HL-60 (cell line): ENCODE measurements around the gene SLC25A48.

Experiments used
- DNase-seq, 2 experiments: peaks; one replicate each; pipeline ENCODE4 v3.0.0-alpha.2; 2010 to 2020; ENCODE audit warnings: low read depth in 1 of 2, low spot score in 1 of 2
- H3K27ac ChIP-seq: fragments of 250-450 bp; sonication (Bioruptor Pico); replicated peaks from 2 replicates; pipeline ENCODE4 v1.5.1; 2020; ENCODE audit warnings: mild to moderate bottlenecking, moderate library complexity
- H3K27me3 ChIP-seq: fragments of 250-450 bp; sonication (Bioruptor Pico); 2 replicates; pipeline ENCODE4 v1.5.1; 2021; ENCODE audit warnings: mild to moderate bottlenecking, moderate library complexity; ENCODE audit not compliant: insufficient read depth, poor library complexity, severe bottlenecking
- H3K4me3 ChIP-seq: replicated peaks from 2 replicates; pipeline ENCODE4 v1.5.1; 2011; ENCODE audit warnings: mild to moderate bottlenecking, control low read depth, low read length; ENCODE audit not compliant: insufficient read depth
- CTCF ChIP-seq: IDR thresholded peaks from one replicate; pipeline ENCODE4 v1.5.1; 2011; ENCODE audit warnings: low read length, control low read depth, inconsistent platforms; ENCODE audit not compliant: insufficient read depth
- GABPA ChIP-seq: IDR thresholded peaks from 2 replicates; pipeline ENCODE4 v1.6.1; 2012; ENCODE audit warnings: low read depth
- POLR2AphosphoS5 ChIP-seq: IDR thresholded peaks from 2 replicates; pipeline ENCODE4 v1.6.1; 2012; ENCODE audit warnings: low read depth
- REST ChIP-seq: IDR thresholded peaks from 2 replicates; pipeline ENCODE4 v1.6.1; 2012; ENCODE audit warnings: low read depth; ENCODE audit not compliant: insufficient replicate concordance
- SPI1 ChIP-seq: IDR thresholded peaks from 2 replicates; pipeline ENCODE4 v1.6.1; 2012; ENCODE audit warnings: low read depth, mild to moderate bottlenecking, borderline replicate concordance

The SLC25A48 gene

GRCh38 chr5:135894789-135895188 is 60.3 kb downstream of the SLC25A48 start:
- no peak overlapping the region for H3K27ac ChIP-seq
- DNase-seq: no peak
- H3K4me3 ChIP-seq: no peak overlapping the region
- no peaks in the 10 kb centered on the region for H3K27me3 ChIP-seq
- TF ChIP-seq POLR2AphosphoS5 (no peak), CTCF (no peak)

GRCh38 chr5:135895474-135896006 is 61.1 kb downstream of the SLC25A48 start, which contains the start of gene IL9:
IL9 (minus strand) TSS chr5:135895841; CDS start chr5:135895816, 25 bp downstream.
- no peak within 1 kb of the TSS for H3K4me3 ChIP-seq
- no peak for DNase-seq
- H3K27me3 ChIP-seq: no peaks in the 10 kb centered on the region
- TF ChIP-seq GABPA: no peak
- no peak for TF ChIP-seq SPI1
- no peak for TF ChIP-seq REST
- no peak for TF ChIP-seq CTCF
- TF ChIP-seq POLR2AphosphoS5: no peak
- no peak within 1 kb of the TSS for H3K27ac ChIP-seq

GRCh38 chr5:135898651-135899050 is 64.2 kb downstream of the SLC25A48 start:
- no peak for DNase-seq
- H3K4me3 ChIP-seq: no peak overlapping the region
- no peaks in the 10 kb centered on the region for H3K27me3 ChIP-seq
- no peak overlapping the region for H3K27ac ChIP-seq
- TF ChIP-seq REST (no peak), POLR2AphosphoS5 (no peak), SPI1 (no peak), GABPA (no peak), CTCF (no peak)

GRCh38 chr5:135900276-135900675 is 65.8 kb downstream of the SLC25A48 start:
- no peak for DNase-seq
- no peak overlapping the region for H3K27ac ChIP-seq
- no peak for TF ChIP-seq POLR2AphosphoS5
- TF ChIP-seq REST: no peak
- H3K4me3 ChIP-seq: no peak overlapping the region
- H3K27me3 ChIP-seq: no peaks in the 10 kb centered on the region
